ENCODE results near the gene IDH3A. TPM values are rescaled to one million over a fixed set of nuclear protein-coding genes. Genes with fewer than 3 reads are reported as not detected.
"Not testable (repeated sequence)": the region's sequence is repeated elsewhere in the genome, so short reads cannot be mapped to it uniquely, and the experiment has no call there.

Gene IDH3A
- total RNA-seq, 1 experiment from 2014 or later = 115 TPM

DNA sequence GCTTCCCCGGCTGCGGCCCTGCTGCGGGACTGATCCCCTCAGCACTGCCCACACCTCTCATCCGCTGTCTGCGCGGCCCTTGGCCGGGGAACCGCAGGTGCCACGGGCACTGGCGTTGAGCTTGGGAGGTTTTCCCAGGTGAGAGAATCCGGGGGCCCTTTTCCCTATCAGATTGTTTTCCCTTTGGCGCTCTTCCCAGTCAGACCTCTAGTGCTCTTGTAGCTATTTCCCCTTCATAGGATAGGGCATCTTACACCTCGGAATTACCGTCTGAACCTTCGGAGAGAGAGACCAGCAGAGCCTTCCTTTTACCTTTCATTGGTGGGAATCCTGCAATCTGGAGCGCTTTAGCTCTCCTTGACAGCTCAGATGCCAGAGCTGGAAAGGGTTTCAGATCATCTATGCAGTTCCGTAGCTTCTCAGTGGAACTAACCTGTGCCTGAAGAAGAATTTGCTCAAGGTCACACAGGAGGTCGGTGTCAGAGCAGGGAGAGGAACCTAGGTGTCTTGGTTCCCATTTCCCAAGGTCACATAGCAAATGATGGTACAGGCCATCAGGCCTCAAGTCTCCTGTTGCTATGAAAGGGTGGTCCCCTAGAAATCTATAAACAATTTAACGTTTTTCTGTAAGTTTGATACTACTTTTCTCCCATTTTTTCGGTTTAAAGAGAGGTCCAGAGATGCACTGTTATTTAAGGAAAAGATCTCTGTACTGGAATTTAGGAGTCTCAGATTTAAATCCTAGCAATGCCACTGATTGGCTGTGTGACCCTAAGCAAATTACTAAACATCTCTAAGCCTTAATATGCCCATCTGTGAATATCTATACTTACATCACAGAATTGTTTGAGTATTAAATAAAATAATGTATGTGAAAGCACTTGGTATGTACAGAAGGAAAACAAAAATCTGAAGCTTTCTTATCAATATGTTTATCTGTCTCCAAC, 916 bp downstream of the IDH3A start:
- Histone ChIP-seq H3K27ac (ENCODE audit: low read depth, low read length) (peak overlapping the region; percentile 74), H3K79me2 (ENCODE audit: insufficient read depth, low read length) (peaks cover 52% of the 10 kb centered on the region), H3K9me2 (ENCODE audit: insufficient read depth) (no peaks in the 10 kb centered on the region), H3K9me3 (ENCODE audit: control insufficient read depth in 1 of 2, insufficient read depth in 1 of 2, low read depth in 1 of 2, low read length in 2 of 2) (no peaks in the 10 kb centered on the region), H3K4me3 (replicated peaks in 1 of 2; ENCODE audit: low read depth in 1 of 2, low read length in 2 of 2) (peak overlapping the region; percentile 77 to 81), H3K4me2 (ENCODE audit: low read length) (peak overlapping the region; percentile 89), H4K20me1 (ENCODE audit: insufficient read depth) (no peaks in the 10 kb centered on the region), H3K27me3 (ENCODE audit: insufficient read depth, low read length) (no peaks in the 10 kb centered on the region), H3K9ac (ENCODE audit: low read length) (peak overlapping the region; percentile 78), H3K36me3 (ENCODE audit: control insufficient read depth in 1 of 2, insufficient read depth in 2 of 2, low read length in 2 of 2) (no peaks in the 10 kb centered on the region), H3K4me1 (ENCODE audit: control insufficient read depth in 1 of 2, insufficient read depth in 2 of 2, low read length in 2 of 2) (peaks cover 4 to 36% of the 10 kb centered on the region in 2 experiments; a peak in 3 of 4 replicates), H2AFZ (ENCODE audit: low read depth, low read length, poor library complexity, severe bottlenecking) (no peak overlapping the region)
- no TSS peak for BruUV-seq (replicated peaks)
- no peak for TF ChIP-seq ZBTB33 (IDR thresholded peaks at IDR 0.05; ENCODE audit: extremely low read depth, insufficient replicate concordance, low read length)
- peak; percentile 64 for TF ChIP-seq ZFX (IDR thresholded peaks at IDR 0.05)
- DNase-seq (ENCODE audit: low read depth, low spot score) (no peak), ATAC-seq (no peak)
- ChIA-PET CTCF (interaction anchor here (0.7 kb wide), 1 partner anchor 240 kb away, joined by 3 read pairs; no protein-coding TSS in a partner anchor), RAD21 (ENCODE audit: low non-redundant PET in 1 of 2, low total read pairs in 2 of 2, uncharacterized antibody in 2 of 2, unreplicated experiment in 2 of 2) (no interaction called here), POLR2A (interaction anchor here (0.9 kb wide), 1 partner anchor 415 kb away, joined by 4 read pairs; the partner anchor contains the start of gene CHRNA5)
- intact Hi-C loops (cut with micrococcal nuclease) = no loop called here

DNA sequence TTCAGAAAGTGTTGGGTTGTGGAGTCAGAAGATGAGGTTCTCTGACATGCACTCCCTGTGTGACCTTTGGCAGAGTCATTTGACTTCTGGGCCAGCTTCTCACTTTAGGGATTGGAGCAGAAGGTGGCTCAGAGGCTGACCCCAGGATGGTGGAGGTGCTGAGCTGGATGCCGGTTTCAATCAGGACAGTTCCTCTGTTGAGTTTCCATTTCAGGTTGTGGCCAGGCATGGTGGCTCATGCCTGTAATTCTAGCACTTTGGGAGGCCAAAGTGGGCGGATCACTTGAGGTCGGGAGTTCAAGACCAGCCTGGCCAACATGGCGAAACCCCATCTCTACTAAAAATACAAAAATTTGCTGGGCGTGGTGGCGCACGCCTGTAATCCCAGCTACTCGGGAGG, 1.9 kb downstream of the IDH3A start:
- intact Hi-C loops (cut with micrococcal nuclease); H3K9me2 ChIP-seq (ENCODE audit: insufficient read depth); RAD21 ChIA-PET (ENCODE audit: low non-redundant PET in 1 of 2, low total read pairs in 2 of 2, uncharacterized antibody in 2 of 2, unreplicated experiment in 2 of 2); H3K36me3 ChIP-seq (ENCODE audit: control insufficient read depth in 1 of 2, insufficient read depth in 2 of 2, low read length in 2 of 2); POLR2A ChIA-PET; DNase-seq (ENCODE audit: low read depth, low spot score); CTCF ChIA-PET; H2AFZ ChIP-seq (ENCODE audit: low read depth, low read length, poor library complexity, severe bottlenecking); H3K4me3 ChIP-seq (replicated peaks in 1 of 2; ENCODE audit: low read depth in 1 of 2, low read length in 2 of 2); ATAC-seq; H3K9me3 ChIP-seq (ENCODE audit: control insufficient read depth in 1 of 2, insufficient read depth in 1 of 2, low read depth in 1 of 2, low read length in 2 of 2); BruUV-seq (replicated peaks); H3K27ac ChIP-seq (ENCODE audit: low read depth, low read length); H4K20me1 ChIP-seq (ENCODE audit: insufficient read depth); H3K9ac ChIP-seq (ENCODE audit: low read length); H3K27me3 ChIP-seq (ENCODE audit: insufficient read depth, low read length): not testable (repeated sequence)
- Histone ChIP-seq H3K4me2 (ENCODE audit: low read length) (peak overlapping the region; percentile 89), H3K79me2 (ENCODE audit: insufficient read depth, low read length) (peaks cover 60% of the 10 kb centered on the region), H3K4me1 (ENCODE audit: control insufficient read depth in 1 of 2, insufficient read depth in 2 of 2, low read length in 2 of 2) (peaks cover 4 to 36% of the 10 kb centered on the region in 2 experiments; a peak in 3 of 4 replicates)
